GM20000 (cell line): ENCODE measurements around the gene ABCA8.

ENCODE experiments used
- DNase-seq: peaks from one replicate; pipeline ENCODE4 v3.0.0; 2012; ENCODE audit warnings: low spot score
- CTCF ChIP-seq: IDR thresholded peaks from 2 replicates; pipeline ENCODE4 v1.5.1; 2012; ENCODE audit warnings: mild to moderate bottlenecking, control low read depth; ENCODE audit errors: extremely low read depth, missing control alignments

The ABCA8 gene

GRCh38 chr17:68884888-68885287 lies 70.3 kb downstream of the ABCA8 start:
- no peak for TF ChIP-seq CTCF
- no peak for DNase-seq

GRCh38 chr17:68878226-68878885 lies 76.8 kb downstream of the ABCA8 start:
- no peak for TF ChIP-seq CTCF
- no peak for DNase-seq

- no peak for TF ChIP-seq CTCF
- DNase-seq: no peak
These were observed 83.7 kb downstream of the ABCA8 start for GRCh38 chr17:68871447-68871846.

GRCh38 chr17:68870976-68871375 lies 84.2 kb downstream of the ABCA8 start:
- no peak for DNase-seq
- no peak for TF ChIP-seq CTCF

GRCh38 chr17:68870161-68870826 lies 84.9 kb downstream of the ABCA8 start:
- no peak for TF ChIP-seq CTCF
- no peak for DNase-seq

- TF ChIP-seq CTCF: no peak
These were observed 86.5 kb downstream of the ABCA8 start for GRCh38 chr17:68868708-68869107.

GRCh38 chr17:68867759-68868516 lies 87.3 kb downstream of the ABCA8 start:
- DNase-seq: no peak
- TF ChIP-seq CTCF: no peak

More at GRCh38 chr17:68868708-68869107, 86.5 kb downstream of the ABCA8 start:
- DNase-seq: no peak
